Glutamatergic neuron (in vitro differentiated cells): ENCODE results near the gene IFI27L1. TPM values are rescaled to one million over a fixed set of nuclear protein-coding genes. Genes with fewer than 3 reads are reported as not detected.

Source experiments
- DNase-seq: peaks from one replicate; pipeline ENCODE4 v3.0.0; 2022
- H3K27ac Mint-ChIP-seq: one replicate; pipeline ENCODE4 v1.8.0; 2020; ENCODE audit warnings: mild to moderate bottlenecking, mixed read lengths, inconsistent platforms; ENCODE audit not compliant: unreplicated experiment
- H3K27me3 Mint-ChIP-seq: one replicate; pipeline ENCODE4 v1.8.0; 2020; ENCODE audit warnings: mild to moderate bottlenecking, moderate library complexity, mixed read lengths, inconsistent platforms; ENCODE audit not compliant: unreplicated experiment
- H3K36me3 Mint-ChIP-seq: one replicate; pipeline ENCODE4 v1.8.0; 2020; ENCODE audit warnings: mild to moderate bottlenecking, mixed read lengths, inconsistent platforms; ENCODE audit not compliant: unreplicated experiment
- H3K4me1 Mint-ChIP-seq: one replicate; pipeline ENCODE4 v1.8.0; 2020; ENCODE audit warnings: mild to moderate bottlenecking, low read depth, mixed read lengths, inconsistent platforms; ENCODE audit not compliant: unreplicated experiment
- H3K4me3 Mint-ChIP-seq: one replicate; pipeline ENCODE4 v1.8.0; 2020; ENCODE audit warnings: mild to moderate bottlenecking, mixed read lengths, inconsistent platforms; ENCODE audit not compliant: unreplicated experiment
- H3K9me3 Mint-ChIP-seq: one replicate; pipeline ENCODE4 v1.8.0; 2020; ENCODE audit warnings: mild to moderate bottlenecking, moderate library complexity, mixed read lengths, inconsistent platforms; ENCODE audit not compliant: unreplicated experiment
- CTCF ChIP-seq: fragments of 200-600 bp; sonication (generic); IDR thresholded peaks from one replicate; pipeline ENCODE4 v1.5.0; 2021; ENCODE audit not compliant: partially characterized antibody, unreplicated experiment
- total RNA-seq: library from RNA; stranded (reverse); fragmentation: NEBNext Ultra II Directional; extraction: Animal tissue kit (Norgen Biotek cat#: 25700); gene quantifications from one replicate; pipeline ENCODE4 v1.2.1, GENCODE V29; 2021; ENCODE audit not compliant: unreplicated experiment

Gene IFI27L1
- total RNA-seq, 1 donor from 2014 or later = 45.7 TPM

- Mint-ChIP-seq H3K27me3 (peaks cover 3% of the 10 kb centered on the region), H3K4me3 (no peak overlapping the region), H3K4me1 (peaks cover 17% of the 10 kb centered on the region), H3K36me3 (peaks cover 40% of the 10 kb centered on the region), H3K9me3 (peaks cover 14% of the 10 kb centered on the region), H3K27ac (peak overlapping the region; percentile 43)
- DNase-seq = no peak
- no peak for TF ChIP-seq CTCF
Measured at GRCh38 chr14:94074534-94074933, 6.6 kb upstream of the IFI27L1 start.

GRCh38 chr14:94075008-94075407 lies 6.1 kb upstream of the IFI27L1 start:
- Mint-ChIP-seq H3K4me3 (no peak overlapping the region), H3K36me3 (peaks cover 42% of the 10 kb centered on the region), H3K27me3 (peaks cover 3% of the 10 kb centered on the region), H3K9me3 (peaks cover 16% of the 10 kb centered on the region), H3K4me1 (peaks cover 21% of the 10 kb centered on the region), H3K27ac (no peak overlapping the region)
- DNase-seq = no peak
- no peak for TF ChIP-seq CTCF

- no peak overlapping the region for H3K27ac Mint-ChIP-seq
- no peak for TF ChIP-seq CTCF
- H3K4me1 Mint-ChIP-seq = peaks cover 24% of the 10 kb centered on the region
- H3K4me3 Mint-ChIP-seq = peak overlapping the region; percentile 100
- no peak for DNase-seq
- peaks cover 18% of the 10 kb centered on the region for H3K9me3 Mint-ChIP-seq
- H3K27me3 Mint-ChIP-seq = peaks cover 9% of the 10 kb centered on the region
- peaks cover 33% of the 10 kb centered on the region for H3K36me3 Mint-ChIP-seq
Measured at GRCh38 chr14:94077111-94077821, 3.8 kb upstream of the IFI27L1 start.

GRCh38 chr14:94077823-94078222 lies 3.3 kb upstream of the IFI27L1 start:
- Mint-ChIP-seq H3K36me3 (peaks cover 31% of the 10 kb centered on the region), H3K4me3 (peak overlapping the region; percentile 100)
- TF ChIP-seq CTCF = no peak

GRCh38 chr14:94079891-94080620 lies 1.1 kb upstream of the IFI27L1 start:
- H3K36me3 Mint-ChIP-seq = peaks cover 23% of the 10 kb centered on the region
- peaks cover 24% of the 10 kb centered on the region for H3K4me1 Mint-ChIP-seq
- no peak for DNase-seq
- no peak for TF ChIP-seq CTCF
- peaks cover 7% of the 10 kb centered on the region for H3K27me3 Mint-ChIP-seq
- H3K9me3 Mint-ChIP-seq = peaks cover 15% of the 10 kb centered on the region
- peak overlapping the region; percentile 98 for H3K27ac Mint-ChIP-seq
- H3K4me3 Mint-ChIP-seq = peak overlapping the region; percentile 100

More at GRCh38 chr14:94077823-94078222, 3.3 kb upstream of the IFI27L1 start:
- Mint-ChIP-seq H3K9me3 (peaks cover 18% of the 10 kb centered on the region), H3K4me1 (peaks cover 24% of the 10 kb centered on the region), H3K27ac (no peak overlapping the region), H3K27me3 (peaks cover 9% of the 10 kb centered on the region)
- DNase-seq = no peak
